KMS-11 (cell line): ENCODE measurements around the gene KLRC3.
"Not testable (repeated sequence)": the region's sequence is repeated elsewhere in the genome, so short reads cannot be mapped to it uniquely, and the experiment has no call there.

Source experiments
- H2AFZ ChIP-seq: fragments of 200-600 bp; sonication (generic); 2 replicates; pipeline ENCODE4 v1.6.1; 2016; ENCODE audit warnings: antibody characterized with exemption, mixed run types, low read depth
- H3K27ac ChIP-seq: fragments of 200-600 bp; sonication (generic); 2 replicates; pipeline ENCODE4 v1.6.1; 2016; ENCODE audit warnings: mild to moderate bottlenecking, mixed run types
- H3K27me3 ChIP-seq: fragments of 200-600 bp; sonication (generic); 2 replicates; pipeline ENCODE4 v1.6.1; 2017; ENCODE audit warnings: mild to moderate bottlenecking, low read depth, mixed run types, moderate library complexity; ENCODE audit not compliant: insufficient read depth
- H3K36me3 ChIP-seq: fragments of 200-600 bp; sonication (generic); 2 replicates; pipeline ENCODE4 v1.6.1; 2017; ENCODE audit warnings: mild to moderate bottlenecking, mixed run types; ENCODE audit not compliant: insufficient read depth
- H3K4me1 ChIP-seq: fragments of 200-600 bp; sonication (generic); 2 replicates; pipeline ENCODE4 v1.6.1; 2016; ENCODE audit warnings: mild to moderate bottlenecking, low read depth, mixed run types; ENCODE audit not compliant: poor library complexity, severe bottlenecking
- H3K4me2 ChIP-seq: fragments of 200-600 bp; sonication (generic); 2 replicates; pipeline ENCODE4 v1.7.0; 2016; ENCODE audit warnings: mild to moderate bottlenecking, mixed run types
- H3K4me3 ChIP-seq: fragments of 200-600 bp; sonication (generic); IDR thresholded peaks from 2 replicates; pipeline ENCODE4 v1.6.1; 2017; ENCODE audit warnings: low read depth, low read length, mixed read lengths; ENCODE audit not compliant: insufficient read depth
- H3K79me2 ChIP-seq: fragments of 200-600 bp; sonication (generic); 2 replicates; pipeline ENCODE4 v1.6.1; 2016; ENCODE audit warnings: low read depth, mixed run types; ENCODE audit not compliant: insufficient read depth
- H3K9ac ChIP-seq: fragments of 200-600 bp; sonication (generic); 2 replicates; pipeline ENCODE4 v1.6.1; 2016; ENCODE audit warnings: mild to moderate bottlenecking, mixed run types
- H4K20me1 ChIP-seq: fragments of 200-600 bp; sonication (generic); 2 replicates; pipeline ENCODE4 v1.6.1; 2016; ENCODE audit warnings: mild to moderate bottlenecking, mixed run types; ENCODE audit not compliant: insufficient read depth
- TF ChIP-seq, protein P1 (sequence below): fragments of 200-600 bp; sonication (generic); conservative IDR thresholded peaks from 2 replicates; pipeline ENCODE4 v1.6.1; 2017; ENCODE audit warnings: low read depth, mild to moderate bottlenecking, antibody characterized with exemption, low read length, moderate library complexity, mixed read lengths

KLRC3 gene

DNA sequence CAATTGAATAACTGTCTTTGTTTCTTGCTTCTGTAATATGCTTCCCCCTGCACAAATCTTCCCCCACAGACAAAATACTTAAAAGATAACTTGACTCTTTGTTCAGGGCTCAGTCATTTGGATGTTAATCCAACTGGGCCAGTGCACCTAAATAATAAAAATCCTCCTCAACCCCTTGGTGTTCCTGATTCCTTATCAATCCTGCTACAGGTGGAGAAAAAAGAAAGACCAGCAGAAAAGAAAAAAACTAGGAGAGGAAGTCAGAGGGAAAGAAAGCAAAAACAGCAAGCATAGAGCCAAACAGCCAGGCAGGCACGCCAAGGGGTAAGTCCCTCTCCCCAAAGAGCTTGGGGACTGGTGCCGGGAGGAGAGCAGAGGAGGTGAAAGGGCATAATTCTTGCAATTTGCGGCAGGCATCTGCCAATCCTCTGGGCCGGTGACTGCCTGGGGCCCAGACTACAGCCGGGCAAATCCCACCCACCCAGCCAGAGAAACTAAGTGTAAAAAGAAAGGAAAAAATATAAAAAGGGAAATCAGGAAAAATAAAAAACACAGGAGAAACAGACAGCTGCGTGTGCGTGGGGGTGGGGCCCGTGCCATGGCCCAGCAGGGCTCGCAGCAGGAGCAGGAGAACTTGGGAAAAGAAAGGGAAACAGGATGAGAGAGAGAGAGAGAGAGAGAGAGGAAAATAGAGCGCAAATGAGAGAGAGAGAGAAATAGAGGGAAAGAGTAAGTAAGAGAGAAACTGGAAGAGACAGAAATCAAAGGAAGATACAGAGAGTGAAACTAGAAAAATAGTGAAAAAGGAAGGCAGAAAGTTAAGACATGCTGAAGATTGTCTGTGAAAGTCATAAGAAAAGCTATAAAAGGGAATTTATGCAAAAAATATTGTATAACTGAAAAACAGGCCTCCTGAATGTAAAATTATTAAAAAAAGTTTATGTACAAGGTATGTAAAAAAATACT lies 51.9 kb downstream of the KLRC3 start:
- no peak overlapping the region for H3K27ac ChIP-seq
- H3K4me1 ChIP-seq: peaks cover 26% of the 10 kb centered on the region
- H3K79me2 ChIP-seq: no peaks in the 10 kb centered on the region
- no peak overlapping the region for H3K9ac ChIP-seq
- no peak overlapping the region for H2AFZ ChIP-seq
- H3K4me2 ChIP-seq: no peak overlapping the region
- TF ChIP-seq, protein P1, sequence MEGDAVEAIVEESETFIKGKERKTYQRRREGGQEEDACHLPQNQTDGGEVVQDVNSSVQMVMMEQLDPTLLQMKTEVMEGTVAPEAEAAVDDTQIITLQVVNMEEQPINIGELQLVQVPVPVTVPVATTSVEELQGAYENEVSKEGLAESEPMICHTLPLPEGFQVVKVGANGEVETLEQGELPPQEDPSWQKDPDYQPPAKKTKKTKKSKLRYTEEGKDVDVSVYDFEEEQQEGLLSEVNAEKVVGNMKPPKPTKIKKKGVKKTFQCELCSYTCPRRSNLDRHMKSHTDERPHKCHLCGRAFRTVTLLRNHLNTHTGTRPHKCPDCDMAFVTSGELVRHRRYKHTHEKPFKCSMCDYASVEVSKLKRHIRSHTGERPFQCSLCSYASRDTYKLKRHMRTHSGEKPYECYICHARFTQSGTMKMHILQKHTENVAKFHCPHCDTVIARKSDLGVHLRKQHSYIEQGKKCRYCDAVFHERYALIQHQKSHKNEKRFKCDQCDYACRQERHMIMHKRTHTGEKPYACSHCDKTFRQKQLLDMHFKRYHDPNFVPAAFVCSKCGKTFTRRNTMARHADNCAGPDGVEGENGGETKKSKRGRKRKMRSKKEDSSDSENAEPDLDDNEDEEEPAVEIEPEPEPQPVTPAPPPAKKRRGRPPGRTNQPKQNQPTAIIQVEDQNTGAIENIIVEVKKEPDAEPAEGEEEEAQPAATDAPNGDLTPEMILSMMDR: no peak
- H4K20me1 ChIP-seq: no peaks in the 10 kb centered on the region
- no peak overlapping the region for H3K4me3 ChIP-seq
- no peaks in the 10 kb centered on the region for H3K36me3 ChIP-seq
- peaks cover 10% of the 10 kb centered on the region for H3K27me3 ChIP-seq

DNA sequence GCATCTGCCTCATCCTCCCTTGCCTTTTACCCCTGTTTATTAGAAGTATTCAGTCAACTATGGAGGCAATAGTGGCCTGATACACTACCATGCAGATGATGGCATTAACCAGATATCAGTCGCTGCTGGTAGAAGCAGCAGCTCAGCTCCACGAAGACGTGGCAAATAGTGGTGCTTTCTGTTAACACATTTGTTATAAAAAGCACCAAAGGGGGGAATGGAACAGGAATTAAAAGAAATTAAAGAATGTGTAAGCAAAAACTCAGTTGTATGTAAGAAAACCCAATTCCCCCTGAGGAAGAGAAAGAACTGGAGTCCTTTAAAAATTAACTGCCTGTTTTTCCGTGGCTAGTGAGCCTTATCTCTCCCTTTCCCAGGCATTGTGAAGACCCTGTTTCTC lies 52.7 kb downstream of the KLRC3 start:
- not testable (repeated sequence) for H2AFZ ChIP-seq, H3K4me2 ChIP-seq, H3K27me3 ChIP-seq, H4K20me1 ChIP-seq, H3K79me2 ChIP-seq, H3K4me3 ChIP-seq, H3K36me3 ChIP-seq, H3K9ac ChIP-seq, H3K27ac ChIP-seq
- H3K4me1 ChIP-seq: peaks cover 19% of the 10 kb centered on the region

DNA sequence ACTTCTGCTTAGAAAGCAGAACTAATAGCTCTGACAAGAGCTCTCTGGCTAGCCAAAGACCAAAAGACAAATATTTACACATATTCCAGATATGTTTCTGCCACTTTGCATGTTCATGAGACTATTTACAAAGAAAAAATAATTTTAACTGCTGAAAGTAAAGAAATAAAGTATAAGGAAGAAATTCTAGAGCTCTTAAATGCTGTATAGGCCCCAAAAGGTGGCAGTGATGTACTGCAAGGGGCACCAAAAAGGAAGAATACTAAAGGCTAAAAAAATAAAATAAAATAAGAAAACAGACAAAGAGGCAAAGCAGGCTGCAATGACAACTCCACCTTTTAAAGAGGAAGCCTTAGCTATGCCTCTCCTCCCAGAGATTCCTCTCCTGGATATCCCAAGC lies 53.5 kb downstream of the KLRC3 start:
- Histone ChIP-seq H3K79me2 (no peaks in the 10 kb centered on the region), H3K4me1 (peaks cover 11% of the 10 kb centered on the region), H4K20me1 (no peaks in the 10 kb centered on the region), H3K4me3 (no peak overlapping the region), H3K27me3 (peaks cover 13% of the 10 kb centered on the region), H3K9ac (no peak overlapping the region), H2AFZ (no peak overlapping the region), H3K36me3 (no peaks in the 10 kb centered on the region), H3K27ac (no peak overlapping the region), H3K4me2 (no peak overlapping the region)
- TF ChIP-seq, protein P1: no peak

DNA sequence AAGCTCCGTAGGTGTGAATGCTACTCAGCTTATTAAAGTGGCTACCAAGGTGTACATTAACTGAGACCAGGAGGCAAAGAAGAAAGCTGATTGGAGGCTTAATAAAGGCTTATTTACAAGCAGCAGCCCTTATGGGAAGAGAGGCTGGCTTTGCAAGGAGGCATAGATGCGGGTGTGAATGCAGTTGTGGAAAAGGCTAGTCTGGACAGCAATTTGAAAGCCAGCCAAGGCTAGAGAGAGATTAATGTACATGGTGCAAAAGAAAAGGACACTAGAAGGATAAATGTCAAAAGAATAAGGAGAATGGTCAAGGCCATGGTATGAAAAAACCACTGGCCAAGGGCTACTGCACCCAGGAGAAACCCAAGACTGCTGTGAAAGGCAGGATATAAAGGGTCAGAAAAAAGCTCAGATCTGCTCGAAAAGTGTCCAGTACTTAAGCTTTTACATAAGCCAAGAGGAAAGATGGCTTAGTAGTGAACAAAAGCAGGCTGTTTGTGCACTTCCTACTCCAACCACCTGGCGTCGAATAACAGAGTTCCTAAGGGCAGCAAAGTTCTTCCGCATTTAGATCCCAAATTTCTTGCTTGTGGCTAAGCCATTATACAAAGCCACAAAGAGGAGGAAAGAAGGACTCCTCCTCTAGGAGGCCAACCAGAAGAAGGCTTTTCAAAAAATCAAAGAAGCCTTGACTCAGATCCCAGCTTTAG lies 54.5 kb downstream of the KLRC3 start:
- Histone ChIP-seq H3K4me1 (peaks cover 11% of the 10 kb centered on the region), H2AFZ (no peak overlapping the region), H3K9ac (no peak overlapping the region), H4K20me1 (no peaks in the 10 kb centered on the region), H3K27ac (no peak overlapping the region), H3K36me3 (no peaks in the 10 kb centered on the region), H3K27me3 (peaks cover 13% of the 10 kb centered on the region), H3K4me3 (no peak overlapping the region), H3K79me2 (no peaks in the 10 kb centered on the region), H3K4me2 (peak overlapping the region; percentile 83)
- TF ChIP-seq, protein P1: 0 out of 2 replicates have a peak, but pooled peaks have one; percentile 11
